IPS-NIHi11 (cell line): ENCODE results near the gene MBP.

Source experiments
- DNase-seq: peaks from one replicate; pipeline ENCODE4 v3.0.0; 2012; ENCODE audit warnings: mixed read lengths, low spot score

Gene MBP

GRCh38 chr18:77065221-77065981, 67.2 kb downstream of the MBP start:
- no peak for DNase-seq

GRCh38 chr18:77063260-77063659, 69.3 kb downstream of the MBP start:
- DNase-seq: no peak

- no peak for DNase-seq
Observed at GRCh38 chr18:77062518-77063003, 70.0 kb downstream of the MBP start.

- DNase-seq: peak; percentile 51
Observed at GRCh38 chr18:77061946-77062517, 70.6 kb downstream of the MBP start.

- no peak for DNase-seq
Observed at GRCh38 chr18:77061281-77061945, 71.2 kb downstream of the MBP start.

- no peak for DNase-seq
Observed at GRCh38 chr18:77060151-77060550, 72.4 kb downstream of the MBP start.

- peak; percentile 56 for DNase-seq
Observed at GRCh38 chr18:77059294-77059916, 73.2 kb downstream of the MBP start.

- DNase-seq: no peak
Observed at GRCh38 chr18:77058290-77058835, 74.2 kb downstream of the MBP start.

- no peak for DNase-seq
Observed at GRCh38 chr18:77057006-77057395, 75.6 kb downstream of the MBP start.

GRCh38 chr18:77056344-77057005, 76.1 kb downstream of the MBP start:
- DNase-seq: peak; percentile 52

- no peak for DNase-seq
Observed at GRCh38 chr18:77055429-77056300, 76.9 kb downstream of the MBP start.

- DNase-seq: peak; percentile 79
Observed at GRCh38 chr18:77054606-77055428, 77.8 kb downstream of the MBP start.

- DNase-seq: no peak
Observed at GRCh38 chr18:77054288-77054605, 78.3 kb downstream of the MBP start.

GRCh38 chr18:77053616-77054287, 78.8 kb downstream of the MBP start:
- DNase-seq: no peak

- DNase-seq: no peak
Observed at GRCh38 chr18:77052983-77053309, 79.6 kb downstream of the MBP start.

GRCh38 chr18:77052297-77052982, 80.1 kb downstream of the MBP start:
- DNase-seq: no peak

GRCh38 chr18:77051581-77052296, 80.8 kb downstream of the MBP start:
- no peak for DNase-seq

- no peak for DNase-seq
Observed at GRCh38 chr18:77049938-77050337, 82.6 kb downstream of the MBP start.
